SK-N-SH (cell line): ENCODE data around the gene IGF2BP3. TPM values are rescaled to one million over a fixed set of nuclear protein-coding genes. Genes with fewer than 3 reads are reported as not detected.

Source experiments
- CTCF ChIA-PET: fragments of 300-600, 350-600 bp; formaldehyde crosslinking; extraction: SDS; loops from one replicate; lab custom pipeline; 2021; lab: Yijun Ruan, JAX
- POLR2A ChIA-PET: fragments of 350-600 bp; sonication (Branson Sonifier 250); formaldehyde crosslinking; extraction: SDS; loops from one replicate; lab custom pipeline; 2020; ENCODE audit warnings: antibody characterized with exemption, inconsistent platforms; lab: Yijun Ruan, JAX
- DNase-seq: peaks from one replicate; pipeline ENCODE4 v3.0.0; 2012
- H2AFZ ChIP-seq: fragments of 200-600 bp; sonication (generic); 2 replicates; pipeline ENCODE4 v1.8.1; 2016; ENCODE audit warnings: antibody characterized with exemption, mild to moderate bottlenecking, low read depth
- H3F3A ChIP-seq: fragments of 200-600 bp; sonication (generic); replicated peaks from 2 replicates; pipeline ENCODE3; 2016; ENCODE audit warnings: antibody characterized with exemption, mild to moderate bottlenecking; ENCODE audit not compliant: insufficient read depth
- H3K27ac ChIP-seq, 2 experiments: fragments of 200-500 bp in 1 of 2; fragments of 200-600 bp in 1 of 2; sonication (Bioruptor generic) in 1 of 2; sonication (generic), shearing (Covaris generic) in 1 of 2; 2 replicates each; pipeline versions ENCODE4 v1.5.1 to v1.6.1; 2014 to 2016; ENCODE audit warnings: low read depth in 2 of 2, inconsistent platforms in 1 of 2, low read length in 1 of 2, mild to moderate bottlenecking in 1 of 2, mixed read lengths in 1 of 2
- H3K27me3 ChIP-seq: fragments of 200-600 bp; sonication (generic), shearing (Covaris generic); 2 replicates; pipeline ENCODE4 v1.6.1; 2016; ENCODE audit warnings: mixed run types; ENCODE audit not compliant: insufficient read depth
- H3K36me3 ChIP-seq, 2 experiments: fragments of 200-500 bp in 1 of 2; fragments of 200-600 bp in 1 of 2; sonication (Bioruptor generic) in 1 of 2; sonication (generic) in 1 of 2; replicated peaks in 1 of 2; 2 replicates each; pipeline versions ENCODE3 to v1.5.1; 2014 to 2016; ENCODE audit warnings: low read length in 1 of 2, mild to moderate bottlenecking in 1 of 2; ENCODE audit not compliant: insufficient read depth in 2 of 2, control insufficient read depth in 1 of 2
- H3K4me1 ChIP-seq, 2 experiments: fragments of 200-500 bp in 1 of 2; fragments of 200-600 bp in 1 of 2; sonication (Bioruptor generic) in 1 of 2; sonication (generic), shearing (Covaris generic) in 1 of 2; 2 replicates each; pipeline versions ENCODE4 v1.5.1 to v1.6.1; 2014 to 2016; ENCODE audit warnings: low read depth in 1 of 2, low read length in 1 of 2, mixed run types in 1 of 2; ENCODE audit not compliant: insufficient read depth in 2 of 2, control insufficient read depth in 1 of 2
- H3K4me2 ChIP-seq: fragments of 200-600 bp; sonication (generic), shearing (Covaris generic); 2 replicates; pipeline ENCODE4 v1.6.1; 2017; ENCODE audit warnings: mixed run types
- H3K4me3 ChIP-seq, 2 experiments: fragments of 200-500 bp in 1 of 2; fragments of 200-600 bp in 1 of 2; sonication (Bioruptor generic) in 1 of 2; sonication (generic), shearing (Covaris generic) in 1 of 2; 2 replicates each; pipeline versions ENCODE4 v1.5.1 to v1.8.1; 2014 to 2016; ENCODE audit warnings: low read depth in 2 of 2, inconsistent platforms in 1 of 2, low read length in 1 of 2, mild to moderate bottlenecking in 1 of 2, mixed read lengths in 1 of 2, moderate library complexity in 1 of 2
- H3K79me2 ChIP-seq: fragments of 200-600 bp; sonication (generic); 2 replicates; pipeline ENCODE4 v1.8.1; 2017; ENCODE audit warnings: mild to moderate bottlenecking; ENCODE audit not compliant: insufficient read depth
- H3K9ac ChIP-seq: fragments of 200-600 bp; sonication (generic); 2 replicates; pipeline ENCODE4 v1.6.1; 2017; ENCODE audit warnings: mixed run types
- H3K9me2 ChIP-seq: fragments of 200-600 bp; sonication (generic); 2 replicates; pipeline ENCODE4 v1.6.1; 2017; ENCODE audit warnings: mixed run types
- H3K9me3 ChIP-seq: fragments of 200-600 bp; sonication (generic); 2 replicates; pipeline ENCODE4 v1.6.1; 2017; ENCODE audit warnings: mixed run types, mild to moderate bottlenecking, moderate library complexity
- H4K20me1 ChIP-seq: fragments of 200-600 bp; sonication (generic); 2 replicates; pipeline ENCODE4 v1.6.1; 2017; ENCODE audit warnings: mild to moderate bottlenecking, mixed run types; ENCODE audit not compliant: insufficient read depth
- ELF1 ChIP-seq: IDR thresholded peaks from 2 replicates; pipeline ENCODE4 v1.4.0; 2012
- EP300 ChIP-seq, 2 experiments: IDR thresholded peaks; 2 replicates each; pipeline versions ENCODE4 v1.4.0 to v1.6.1; 2012; ENCODE audit warnings: borderline replicate concordance in 1 of 2, low read depth in 1 of 2, low read length in 1 of 2
- FOSL2 ChIP-seq: IDR thresholded peaks from 2 replicates; pipeline ENCODE4 v1.4.0; 2012; ENCODE audit warnings: low read depth, mild to moderate bottlenecking, moderate library complexity, borderline replicate concordance
- FOXJ3 ChIP-seq: sonication (generic); formaldehyde crosslinking; IDR thresholded peaks from 2 replicates; pipeline ENCODE4 v1.5.1; 2020; ENCODE audit warnings: mild to moderate bottlenecking, missing genetic modification reagents
- GATA2 ChIP-seq: sonication (generic); formaldehyde crosslinking; IDR thresholded peaks from 2 replicates; pipeline ENCODE4 v1.5.0; 2020; ENCODE audit warnings: mild to moderate bottlenecking, missing genetic modification reagents
- NFIC ChIP-seq: IDR thresholded peaks from 2 replicates; pipeline ENCODE4 v1.4.0; 2012; ENCODE audit warnings: borderline replicate concordance
- NRF1 ChIP-seq: IDR thresholded peaks from 2 replicates; pipeline ENCODE4 v1.6.1; 2012; ENCODE audit warnings: low read depth, mild to moderate bottlenecking, low read length
- POLR2AphosphoS5 ChIP-seq: IDR thresholded peaks from 2 replicates; pipeline ENCODE4 v1.6.1; 2012; ENCODE audit warnings: low read depth, low read length
- RCOR1 ChIP-seq: fragments of 150-350 bp; IDR thresholded peaks from 2 replicates; pipeline ENCODE4 v1.6.1; 2017; ENCODE audit warnings: antibody characterized with exemption, low read length
- RFX5 ChIP-seq: IDR thresholded peaks from 2 replicates; pipeline ENCODE4 v1.6.1; 2012; ENCODE audit warnings: mild to moderate bottlenecking, improper control_type of control experiment, low read length
- RXRA ChIP-seq: IDR thresholded peaks from 2 replicates; pipeline ENCODE4 v1.4.0; 2012; ENCODE audit warnings: low read depth, mild to moderate bottlenecking, borderline replicate concordance
- SMC3 ChIP-seq: IDR thresholded peaks from 2 replicates; pipeline ENCODE4 v1.6.1; 2012; ENCODE audit warnings: low read depth, low read length, improper control_type of control experiment
- TCF12 ChIP-seq: IDR thresholded peaks from 2 replicates; pipeline ENCODE4 v1.4.0; 2012
- WGBS: methylation state at CpG from one replicate; pipeline ENCODE4 v1.1.6; 2017; ENCODE audit warnings: low lambda C conversion rate; 5-methylcytosine and 5-hydroxymethylcytosine counted together
- polyA plus RNA-seq, 3 experiments: library from polyadenylated mRNA; depleted of rRNA; stranded (reverse); fragments of >200 nt; gene quantifications; 2 replicates each; pipeline ENCODE4 v1.2.3, GENCODE V29; 2012
- TF ChIP-seq, protein P1 (sequence below): IDR thresholded peaks from 2 replicates; pipeline ENCODE4 v1.4.0; 2012; ENCODE audit warnings: low read depth, borderline replicate concordance
- TF ChIP-seq, protein P2 (sequence below): IDR thresholded peaks from 2 replicates; pipeline ENCODE4 v1.4.0; 2012; ENCODE audit warnings: low read depth, borderline replicate concordance
- TF ChIP-seq, protein P3 (sequence below): IDR thresholded peaks from 2 replicates; pipeline ENCODE4 v1.4.0; 2012; ENCODE audit warnings: low read depth
- TF ChIP-seq, protein P4 (sequence below): fragments of 150-350 bp; IDR thresholded peaks from 2 replicates; pipeline ENCODE4 v1.6.1; 2016; ENCODE audit warnings: mild to moderate bottlenecking, low read depth, low read length

Gene IGF2BP3
- polyA plus RNA-seq, 1 of the 3 experiments (the other 2 are of a cell fraction): 34.4 TPM

DNA sequence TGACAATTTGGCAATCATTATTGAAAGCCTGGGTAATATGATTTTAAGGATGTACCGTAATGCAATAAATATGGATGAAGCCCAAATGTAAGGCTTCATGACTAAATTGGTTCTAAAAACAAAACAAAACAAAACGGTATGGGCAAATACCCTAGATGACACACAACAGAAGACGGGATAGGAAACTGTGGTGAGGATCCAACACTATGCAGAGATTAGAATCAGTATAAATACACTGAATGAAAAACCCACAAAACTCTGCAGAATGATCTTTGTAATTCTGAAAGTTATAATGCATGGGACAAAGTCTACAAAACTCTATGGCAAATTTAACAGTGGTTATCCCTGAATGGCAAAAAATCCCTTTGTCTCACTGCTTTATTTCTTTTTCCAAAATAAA, 113.6 kb downstream of the IGF2BP3 start:
- H3F3A ChIP-seq: peaks cover 33% of the 10 kb centered on the region
- 62% methylated on average over 3 of the region's 3 CpGs for WGBS
- peak overlapping the region in 1 of 2 experiments; percentile 58; a peak in 2 of 4 replicates for H3K27ac ChIP-seq
- ChIA-PET CTCF (interaction anchor here (1.0 to 1.3 kb wide), 3 partner anchors 8 to 23 kb away, joined by 3 to 4 read pairs (median 4); no protein-coding TSS in a partner anchor), POLR2A (no interaction called here)
- H3K79me2 ChIP-seq: peaks cover 77% of the 10 kb centered on the region
- H3K9ac ChIP-seq: no peak overlapping the region; the same call in 1 of the 2 replicates
- no peak overlapping the region for H2AFZ ChIP-seq
- H3K27me3 ChIP-seq: no peaks in the 10 kb centered on the region
- DNase-seq: no peak
- H3K36me3 ChIP-seq: peaks cover 16 to 21% of the 10 kb centered on the region in 2 experiments
- peaks cover 0 to 11% of the 10 kb centered on the region in 2 experiments; a peak in 1 of 4 replicates for H3K4me1 ChIP-seq
- no peaks in the 10 kb centered on the region for H3K9me3 ChIP-seq
- H4K20me1 ChIP-seq: peaks cover 10% of the 10 kb centered on the region; the same call in 1 of the 2 replicates
- H3K9me2 ChIP-seq: no peaks in the 10 kb centered on the region
- H3K4me3 ChIP-seq: no peak overlapping the region; a peak in 1 of 4 replicates
- peak; percentile 24; the same call in 1 of the 2 replicates for TF ChIP-seq TCF12
- no peak for TF ChIP-seq RFX5
- no peak for TF ChIP-seq RCOR1
- TF ChIP-seq, all 33 proteins: peak for 1
- H3K4me2 ChIP-seq: peak overlapping the region; percentile 56

DNA sequence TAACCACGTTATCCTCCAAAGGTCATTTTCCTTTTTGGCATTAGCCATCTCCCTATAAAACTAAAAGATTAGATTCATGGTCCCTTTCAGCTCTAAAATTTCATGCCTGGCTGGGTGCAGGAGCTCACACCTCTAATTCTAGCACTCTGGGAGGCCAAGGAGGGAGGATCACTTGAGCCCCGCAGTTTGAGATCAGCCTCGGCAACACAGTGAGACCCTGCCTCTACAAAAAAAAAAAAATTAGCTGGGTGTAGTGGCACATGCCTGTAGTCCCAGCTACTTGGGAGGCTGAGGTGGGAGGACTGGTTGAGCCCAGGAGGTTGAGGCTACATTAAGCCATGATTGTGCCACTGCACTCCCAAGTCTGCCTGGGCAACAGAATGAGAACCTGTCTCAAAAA, 114.1 kb downstream of the IGF2BP3 start:
- TF ChIP-seq, protein P1, sequence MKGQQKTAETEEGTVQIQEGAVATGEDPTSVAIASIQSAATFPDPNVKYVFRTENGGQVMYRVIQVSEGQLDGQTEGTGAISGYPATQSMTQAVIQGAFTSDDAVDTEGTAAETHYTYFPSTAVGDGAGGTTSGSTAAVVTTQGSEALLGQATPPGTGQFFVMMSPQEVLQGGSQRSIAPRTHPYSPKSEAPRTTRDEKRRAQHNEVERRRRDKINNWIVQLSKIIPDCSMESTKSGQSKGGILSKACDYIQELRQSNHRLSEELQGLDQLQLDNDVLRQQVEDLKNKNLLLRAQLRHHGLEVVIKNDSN: no peak
- TF ChIP-seq SMC3 (no peak), ELF1 (no peak), RXRA (no peak), GATA2 (no peak), NRF1 (no peak), EP300 (IDR thresholded peaks at IDR 0.05; ENCODE audit: borderline replicate concordance in 1 of 2, low read depth in 1 of 2, low read length in 1 of 2) (no peak), NFIC (no peak), POLR2AphosphoS5 (no peak), FOXJ3 (CRISPR knock-in tag) (no peak), FOSL2 (no peak)
- TF ChIP-seq, protein P2, sequence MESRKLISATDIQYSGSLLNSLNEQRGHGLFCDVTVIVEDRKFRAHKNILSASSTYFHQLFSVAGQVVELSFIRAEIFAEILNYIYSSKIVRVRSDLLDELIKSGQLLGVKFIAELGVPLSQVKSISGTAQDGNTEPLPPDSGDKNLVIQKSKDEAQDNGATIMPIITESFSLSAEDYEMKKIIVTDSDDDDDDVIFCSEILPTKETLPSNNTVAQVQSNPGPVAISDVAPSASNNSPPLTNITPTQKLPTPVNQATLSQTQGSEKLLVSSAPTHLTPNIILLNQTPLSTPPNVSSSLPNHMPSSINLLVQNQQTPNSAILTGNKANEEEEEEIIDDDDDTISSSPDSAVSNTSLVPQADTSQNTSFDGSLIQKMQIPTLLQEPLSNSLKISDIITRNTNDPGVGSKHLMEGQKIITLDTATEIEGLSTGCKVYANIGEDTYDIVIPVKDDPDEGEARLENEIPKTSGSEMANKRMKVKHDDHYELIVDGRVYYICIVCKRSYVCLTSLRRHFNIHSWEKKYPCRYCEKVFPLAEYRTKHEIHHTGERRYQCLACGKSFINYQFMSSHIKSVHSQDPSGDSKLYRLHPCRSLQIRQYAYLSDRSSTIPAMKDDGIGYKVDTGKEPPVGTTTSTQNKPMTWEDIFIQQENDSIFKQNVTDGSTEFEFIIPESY: no peak
- TF ChIP-seq, protein P3, sequence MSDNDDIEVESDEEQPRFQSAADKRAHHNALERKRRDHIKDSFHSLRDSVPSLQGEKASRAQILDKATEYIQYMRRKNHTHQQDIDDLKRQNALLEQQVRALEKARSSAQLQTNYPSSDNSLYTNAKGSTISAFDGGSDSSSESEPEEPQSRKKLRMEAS: no peak
- TF ChIP-seq, protein P4, sequence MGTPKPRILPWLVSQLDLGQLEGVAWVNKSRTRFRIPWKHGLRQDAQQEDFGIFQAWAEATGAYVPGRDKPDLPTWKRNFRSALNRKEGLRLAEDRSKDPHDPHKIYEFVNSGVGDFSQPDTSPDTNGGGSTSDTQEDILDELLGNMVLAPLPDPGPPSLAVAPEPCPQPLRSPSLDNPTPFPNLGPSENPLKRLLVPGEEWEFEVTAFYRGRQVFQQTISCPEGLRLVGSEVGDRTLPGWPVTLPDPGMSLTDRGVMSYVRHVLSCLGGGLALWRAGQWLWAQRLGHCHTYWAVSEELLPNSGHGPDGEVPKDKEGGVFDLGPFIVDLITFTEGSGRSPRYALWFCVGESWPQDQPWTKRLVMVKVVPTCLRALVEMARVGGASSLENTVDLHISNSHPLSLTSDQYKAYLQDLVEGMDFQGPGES: no peak
- no peaks in the 10 kb centered on the region for H3K9me2 ChIP-seq
- H3K27ac ChIP-seq: peak overlapping the region in 1 of 2 experiments; percentile 58; a peak in 2 of 4 replicates
- H3F3A ChIP-seq: peaks cover 37% of the 10 kb centered on the region
- CTCF ChIA-PET: interaction anchor here (1.0 to 1.3 kb wide), 3 partner anchors 9 to 23 kb away, joined by 3 to 4 read pairs (median 4); no protein-coding TSS in a partner anchor
- H2AFZ ChIP-seq: no peak overlapping the region
- H4K20me1 ChIP-seq: peaks cover 10% of the 10 kb centered on the region; the same call in 1 of the 2 replicates
- DNase-seq: no peak
- no peaks in the 10 kb centered on the region for H3K9me3 ChIP-seq
- peaks cover 13 to 15% of the 10 kb centered on the region in 2 experiments for H3K36me3 ChIP-seq
- H3K4me1 ChIP-seq: peaks cover 0 to 13% of the 10 kb centered on the region in 2 experiments; a peak in 1 of 4 replicates
- no peaks in the 10 kb centered on the region for H3K27me3 ChIP-seq
- no peak overlapping the region for H3K4me3 ChIP-seq
- WGBS: 64% methylated on average over 3 of the region's 3 CpGs
- H3K9ac ChIP-seq: no peak overlapping the region
- H3K4me2 ChIP-seq: no peak overlapping the region
- POLR2A ChIA-PET: no interaction called here
- peaks cover 78% of the 10 kb centered on the region for H3K79me2 ChIP-seq
